ENCODE data around the gene RUNX1. TPM values are rescaled to one million over a fixed set of nuclear protein-coding genes. Genes with fewer than 3 reads are reported as not detected.

RUNX1 gene
- polyA plus RNA-seq, 1 of the 3 experiments (the other 2 are of a cell fraction): 17.1 TPM

GRCh38 chr21:35077466-35077865 lies 28.4 kb upstream of the RUNX1 start:
- H3K36me3 ChIP-seq (replicated peaks in 1 of 2; ENCODE audit: control insufficient read depth in 1 of 2, insufficient read depth in 2 of 2, low read length in 1 of 2): no peaks in the 10 kb centered on the region
- no peak for DNase-seq
- no peak overlapping the region for H3K4me2 ChIP-seq
- peaks cover 0 to 2% of the 10 kb centered on the region in 2 experiments; a peak in 1 of 4 replicates for H3K4me1 ChIP-seq (ENCODE audit: control insufficient read depth in 1 of 2, insufficient read depth in 2 of 2, low read depth in 1 of 2, low read length in 1 of 2)
- no peaks in the 10 kb centered on the region for H3K9me2 ChIP-seq
- H3K79me2 ChIP-seq (ENCODE audit: insufficient read depth): no peaks in the 10 kb centered on the region
- no peak overlapping the region for H3K4me3 ChIP-seq (ENCODE audit: low read depth in 2 of 2, low read length in 1 of 2)
- H4K20me1 ChIP-seq (ENCODE audit: insufficient read depth): no peaks in the 10 kb centered on the region
- POLR2A ChIA-PET: no interaction called here
- no peaks in the 10 kb centered on the region for H3K27me3 ChIP-seq (ENCODE audit: insufficient read depth)
- peaks cover 3% of the 10 kb centered on the region for H3F3A ChIP-seq (replicated peaks; ENCODE audit: insufficient read depth)
- H3K27ac ChIP-seq (ENCODE audit: low read depth in 2 of 2, low read length in 1 of 2): no peak overlapping the region
- WGBS (ENCODE audit: low lambda C conversion rate): 94% methylated on average over 4 of the region's 4 CpGs
- H2AFZ ChIP-seq (ENCODE audit: low read depth): no peak overlapping the region; the same call in 1 of the 2 replicates
- TF ChIP-seq EP300 (IDR thresholded peaks at IDR 0.05; ENCODE audit: borderline replicate concordance in 1 of 2, low read depth in 1 of 2, low read length in 1 of 2) (no peak), RXRA (IDR thresholded peaks at IDR 0.05; ENCODE audit: borderline replicate concordance, low read depth) (no peak), ELF1 (IDR thresholded peaks at IDR 0.05) (no peak), TAF1 (IDR thresholded peaks at IDR 0.05; ENCODE audit: borderline replicate concordance, low read depth, low read length) (no peak), JUND (IDR thresholded peaks at IDR 0.05) (no peak), FOXJ3 (CRISPR knock-in tag; IDR thresholded peaks at IDR 0.05) (no peak), TCF12 (IDR thresholded peaks at IDR 0.05) (no peak), MEF2A (IDR thresholded peaks at IDR 0.05; ENCODE audit: borderline replicate concordance, low read depth) (no peak)
- TF ChIP-seq, protein P1, sequence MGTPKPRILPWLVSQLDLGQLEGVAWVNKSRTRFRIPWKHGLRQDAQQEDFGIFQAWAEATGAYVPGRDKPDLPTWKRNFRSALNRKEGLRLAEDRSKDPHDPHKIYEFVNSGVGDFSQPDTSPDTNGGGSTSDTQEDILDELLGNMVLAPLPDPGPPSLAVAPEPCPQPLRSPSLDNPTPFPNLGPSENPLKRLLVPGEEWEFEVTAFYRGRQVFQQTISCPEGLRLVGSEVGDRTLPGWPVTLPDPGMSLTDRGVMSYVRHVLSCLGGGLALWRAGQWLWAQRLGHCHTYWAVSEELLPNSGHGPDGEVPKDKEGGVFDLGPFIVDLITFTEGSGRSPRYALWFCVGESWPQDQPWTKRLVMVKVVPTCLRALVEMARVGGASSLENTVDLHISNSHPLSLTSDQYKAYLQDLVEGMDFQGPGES (IDR thresholded peaks at IDR 0.05; ENCODE audit: low read depth, low read length): no peak
- no peaks in the 10 kb centered on the region for H3K9me3 ChIP-seq
- H3K9ac ChIP-seq: no peak overlapping the region
- CTCF ChIA-PET: no interaction called here

DNA sequence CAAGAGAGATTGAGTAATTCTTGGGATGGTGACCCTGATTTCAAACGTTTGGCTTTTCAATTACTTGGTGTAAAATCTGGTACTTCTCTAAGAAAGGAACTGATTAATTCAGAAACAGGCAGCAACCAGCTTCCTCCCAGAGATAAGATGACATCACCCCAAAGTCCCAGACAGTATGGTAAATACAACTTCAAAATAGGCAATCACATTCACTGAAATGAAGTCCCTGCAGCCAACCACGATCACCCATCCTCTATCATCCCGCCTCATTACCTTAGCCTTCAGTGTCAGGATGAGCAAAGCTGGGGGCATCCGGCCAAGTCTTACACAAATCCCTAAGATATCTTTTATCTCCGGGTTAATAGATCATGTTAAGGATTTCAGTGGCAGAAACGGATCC lies 26.4 kb upstream of the RUNX1 start:
- Histone ChIP-seq H3K4me1 (ENCODE audit: control insufficient read depth in 1 of 2, insufficient read depth in 2 of 2, low read depth in 1 of 2, low read length in 1 of 2) (peaks cover 0 to 2% of the 10 kb centered on the region in 2 experiments; a peak in 1 of 4 replicates), H3K36me3 (replicated peaks in 1 of 2; ENCODE audit: control insufficient read depth in 1 of 2, insufficient read depth in 2 of 2, low read length in 1 of 2) (no peaks in the 10 kb centered on the region), H4K20me1 (ENCODE audit: insufficient read depth) (no peaks in the 10 kb centered on the region), H2AFZ (ENCODE audit: low read depth) (no peak overlapping the region), H3F3A (replicated peaks; ENCODE audit: insufficient read depth) (peaks cover 3% of the 10 kb centered on the region), H3K4me3 (ENCODE audit: low read depth in 2 of 2, low read length in 1 of 2) (no peak overlapping the region), H3K79me2 (ENCODE audit: insufficient read depth) (no peaks in the 10 kb centered on the region), H3K9me3 (no peaks in the 10 kb centered on the region), H3K9ac (no peak overlapping the region), H3K9me2 (no peaks in the 10 kb centered on the region), H3K27me3 (ENCODE audit: insufficient read depth) (no peaks in the 10 kb centered on the region), H3K4me2 (no peak overlapping the region), H3K27ac (ENCODE audit: low read depth in 2 of 2, low read length in 1 of 2) (peak overlapping the region in 1 of 2 experiments; percentile 2; a peak in 1 of 4 replicates)
- no peak for TF ChIP-seq POLR2AphosphoS5 (IDR thresholded peaks at IDR 0.05; ENCODE audit: low read depth, low read length)
- 0 out of 2 replicates have a peak, but pooled peaks have one; percentile 11 for TF ChIP-seq JUND (IDR thresholded peaks at IDR 0.05)
- 0 out of 2 replicates have a peak, but pooled peaks have one; percentile 18 for TF ChIP-seq TCF12 (IDR thresholded peaks at IDR 0.05)
- TF ChIP-seq MXI1 (IDR thresholded peaks at IDR 0.05; ENCODE audit: low read depth, low read length): no peak
- TF ChIP-seq, protein P2, sequence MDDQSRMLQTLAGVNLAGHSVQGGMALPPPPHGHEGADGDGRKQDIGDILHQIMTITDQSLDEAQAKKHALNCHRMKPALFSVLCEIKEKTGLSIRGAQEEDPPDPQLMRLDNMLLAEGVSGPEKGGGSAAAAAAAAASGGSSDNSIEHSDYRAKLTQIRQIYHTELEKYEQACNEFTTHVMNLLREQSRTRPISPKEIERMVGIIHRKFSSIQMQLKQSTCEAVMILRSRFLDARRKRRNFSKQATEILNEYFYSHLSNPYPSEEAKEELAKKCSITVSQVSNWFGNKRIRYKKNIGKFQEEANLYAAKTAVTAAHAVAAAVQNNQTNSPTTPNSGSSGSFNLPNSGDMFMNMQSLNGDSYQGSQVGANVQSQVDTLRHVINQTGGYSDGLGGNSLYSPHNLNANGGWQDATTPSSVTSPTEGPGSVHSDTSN (IDR thresholded peaks at IDR 0.05): peak; percentile 13; the same call in 1 of the 2 replicates
- TF ChIP-seq RAD21 (IDR thresholded peaks at IDR 0.05; ENCODE audit: low read length): no peak
- no peak for TF ChIP-seq ELF1 (IDR thresholded peaks at IDR 0.05)
- TF ChIP-seq GABPA (IDR thresholded peaks at IDR 0.05; ENCODE audit: low read depth): 0 out of 2 replicates have a peak, but pooled peaks have one; percentile 19
- 0 out of 2 replicates have a peak, but pooled peaks have one; percentile 13 for TF ChIP-seq NFIC (IDR thresholded peaks at IDR 0.05; ENCODE audit: borderline replicate concordance)
- TF ChIP-seq REST (IDR thresholded peaks at IDR 0.05; ENCODE audit: low read depth, low read length): no peak
- TF ChIP-seq FOXJ3 (CRISPR knock-in tag; IDR thresholded peaks at IDR 0.05): no peak
- no peak for TF ChIP-seq SMC3 (IDR thresholded peaks at IDR 0.05; ENCODE audit: low read depth, low read length)
- 39% methylated on average over 6 of the region's 6 CpGs for WGBS (ENCODE audit: low lambda C conversion rate)
- CTCF ChIA-PET: interaction anchor here (0.6 to 1.2 kb wide), 2 partner anchors 9 to 21 kb away, joined by 3 read pairs; no protein-coding TSS in a partner anchor
- POLR2A ChIA-PET: no interaction called here
- DNase-seq: no peak
